Thyroid gland (tissue), 4 donors: ENCODE data around the gene KPNA1.

Experiments
- CTCF ChIP-seq, 6 experiments: fragments of 200-600 bp in 3 of 6; fragments of 450-650 bp in 3 of 6; sonication (generic) in 3 of 6; IDR thresholded peaks; one replicate each; pipeline ENCODE4 v1.5.1; 2016 to 2019; ENCODE audit warnings: antibody characterized with exemption in 6 of 6, mild to moderate bottlenecking in 2 of 6, inconsistent platforms in 1 of 6, moderate library complexity in 1 of 6
- POLR2A ChIP-seq, 2 donors: fragments of 450-650 bp; IDR thresholded peaks; one replicate each; pipeline ENCODE4 v1.6.1; 2017; ENCODE audit warnings: antibody characterized with exemption in 2 of 2, mild to moderate bottlenecking in 2 of 2, moderate library complexity in 1 of 2

GRCh38 chr3:122498152-122498551, 16.6 kb downstream of the KPNA1 start:
- TF ChIP-seq CTCF (IDR thresholded peaks at IDR 0.05) (no peak), POLR2A (IDR thresholded peaks at IDR 0.05) (no peak)
